Stimulated activated CD8-positive, alpha-beta memory T cell treated with anti-CD3 and anti-CD28 coated beads, Interleukin-4, amount 100 ng/mL, for 4 hours (primary cell): ENCODE measurements around the gene BCORL1.
A peak's percentile ranks its signal among the peaks of the same experiment; 100 is the strongest.

Source experiments
- DNase-seq, 2 donors: peaks; one replicate each; pipeline ENCODE4 v3.0.0-alpha.2; 2020; ENCODE audit warnings: low read depth in 2 of 2, low spot score in 1 of 2

BCORL1 gene

GRCh38 chrX:129982300-129983251 is at the start of gene BCORL1:
BCORL1 (plus strand) TSS chrX:129982635; CDS start chrX:130005232, 22,597 bp downstream.
- peak; percentile 64 to 81 for DNase-seq

GRCh38 chrX:129932821-129933321 is 49.6 kb upstream of the BCORL1 start:
- no peak for DNase-seq

GRCh38 chrX:129933700-129934099 is 48.7 kb upstream of the BCORL1 start:
- no peak for DNase-seq

- DNase-seq = no peak
These were observed 48.0 kb upstream of the BCORL1 start for GRCh38 chrX:129934461-129934860.

GRCh38 chrX:129934952-129935351 is 47.5 kb upstream of the BCORL1 start:
- no peak for DNase-seq

GRCh38 chrX:129938081-129938480 is 44.4 kb upstream of the BCORL1 start:
- DNase-seq = no peak

- DNase-seq = no peak
These were observed 42.4 kb upstream of the BCORL1 start for GRCh38 chrX:129939986-129940385.

GRCh38 chrX:129940721-129941120 is 41.7 kb upstream of the BCORL1 start:
- DNase-seq = no peak

GRCh38 chrX:129945131-129945530 is 37.3 kb upstream of the BCORL1 start:
- DNase-seq = no peak

GRCh38 chrX:129953334-129953648 is 29.1 kb upstream of the BCORL1 start:
- DNase-seq = no peak

- DNase-seq = no peak
These were observed 28.6 kb upstream of the BCORL1 start for GRCh38 chrX:129953881-129954280.

GRCh38 chrX:129954804-129955203 is 27.6 kb upstream of the BCORL1 start:
- no peak for DNase-seq

- DNase-seq = no peak
These were observed 26.8 kb upstream of the BCORL1 start for GRCh38 chrX:129955682-129956081.

- no peak for DNase-seq
These were observed 26.3 kb upstream of the BCORL1 start for GRCh38 chrX:129956145-129956544.

- no peak for DNase-seq
These were observed 25.7 kb upstream of the BCORL1 start for GRCh38 chrX:129956765-129957164.

GRCh38 chrX:129957241-129958082 is 25.0 kb upstream of the BCORL1 start:
- no peak for DNase-seq

- DNase-seq = no peak
These were observed 24.4 kb upstream of the BCORL1 start for GRCh38 chrX:129958083-129958465.

- no peak for DNase-seq
These were observed 23.5 kb upstream of the BCORL1 start for GRCh38 chrX:129958814-129959492.

- no peak for DNase-seq
These were observed 23.0 kb upstream of the BCORL1 start for GRCh38 chrX:129959493-129959832.

- peak in 1 of 2 donors; percentile 29 for DNase-seq
These were observed 21.0 kb upstream of the BCORL1 start for GRCh38 chrX:129961180-129962083.
